Heart left ventricle (tissue), 16 donors: ENCODE results near the gene RBM4. TPM values are rescaled to one million over a fixed set of nuclear protein-coding genes. Genes with fewer than 3 reads are reported as not detected.
"Not testable (repeated sequence)": the region's sequence is repeated elsewhere in the genome, so short reads cannot be mapped to it uniquely, and the experiment has no call there.

Source experiments
- ATAC-seq, 4 donors: fragments of 200-7000 bp; cut with Tn5 transposase; one replicate each; pipeline ENCODE4 v1.9.1; 2020 to 2022; ENCODE audit warnings: moderate library complexity in 4 of 4, mild to moderate bottlenecking in 3 of 4, moderate number of reproducible peaks in 1 of 4
- DNase-seq, 5 donors: peaks; one replicate each; pipeline ENCODE4 v3.0.0-alpha.2; 2020
- H3K27ac ChIP-seq, 12 donors: fragments of 200-600 bp; sonication (generic) in 4 of 12; one replicate each; pipeline versions ENCODE4 v1.5.0 to v1.8.0; 2016 to 2022; ENCODE audit warnings: mild to moderate bottlenecking in 2 of 12
- H3K27me3 ChIP-seq, 9 donors: fragments of 200-600 bp; sonication (generic) in 2 of 9; one replicate each; pipeline versions ENCODE4 v1.5.1 to v1.8.0; 2016 to 2022; ENCODE audit warnings: mild to moderate bottlenecking in 3 of 9
- H3K36me3 ChIP-seq, 9 donors: fragments of 200-600 bp; sonication (generic) in 2 of 9; one replicate each; pipeline versions ENCODE4 v1.5.0 to v1.8.0; 2018 to 2022; ENCODE audit warnings: mild to moderate bottlenecking in 2 of 9
- H3K4me1 ChIP-seq, 12 donors: fragments of 200-600 bp; sonication (generic) in 4 of 12; one replicate each; pipeline versions ENCODE4 v1.5.0 to v1.8.0; 2016 to 2022; ENCODE audit warnings: mild to moderate bottlenecking in 3 of 12
- H3K4me3 ChIP-seq, 12 donors: fragments of 200-600 bp; sonication (generic) in 4 of 12; one replicate each; pipeline versions ENCODE4 v1.5.0 to v1.8.0; 2017 to 2022; ENCODE audit warnings: mild to moderate bottlenecking in 9 of 12, moderate library complexity in 4 of 12
- H3K9me3 ChIP-seq, 12 donors: fragments of 200-600 bp; sonication (generic) in 4 of 12; one replicate each; pipeline versions ENCODE4 v1.5.0 to v1.8.0; 2016 to 2022; ENCODE audit warnings: mild to moderate bottlenecking in 1 of 12
- POLR2A ChIP-seq, 2 donors: fragments of 450-650 bp; IDR thresholded peaks; one replicate each; pipeline ENCODE4 v1.6.1; 2017; ENCODE audit warnings: antibody characterized with exemption in 2 of 2, mild to moderate bottlenecking in 2 of 2, moderate library complexity in 2 of 2
- WGBS, 4 donors: extraction: QIAGEN DNeasy Blood & Tissue Kit in 2 of 4; methylation state at CpG; one replicate each; pipeline versions ENCODE4 v1.1.5 to v1.1.7; 2013 to 2018; 5-methylcytosine and 5-hydroxymethylcytosine counted together
- intact Hi-C, 10 donors: fragments of 100-400 bp; cut with DNase I; formaldehyde crosslinking; loops; one replicate each; pipeline versions ENCODE4 v1.11.1 to v1.14.2; 2022
- polyA plus RNA-seq, 2 donors: library from polyadenylated mRNA; stranded (reverse); fragments of 200-250 nt; gene quantifications; one replicate each; pipeline ENCODE4 v1.2.3, GENCODE V29; 2013
- total RNA-seq, 9 donors: library from RNA; depleted of rRNA in 2 of 9; stranded (reverse); fragments of >200 nt in 2 of 9; fragmentation: NEBNext Ultra II Directional in 3 of 9; extraction: Animal tissue kit (Norgen Biotek cat#: 25700) in 3 of 9; gene quantifications; one replicate each; pipeline versions ENCODE4 v1.1.0 to v1.2.4, GENCODE V29; 2016 to 2023
- TF ChIP-seq, protein P1 (sequence below), 12 donors: fragments of 200-600 bp; sonication (generic) in 4 of 12; IDR thresholded peaks; one replicate each; pipeline versions ENCODE4 v1.5.0 to v1.8.0; 2018 to 2022; ENCODE audit warnings: antibody characterized with exemption in 12 of 12, mild to moderate bottlenecking in 5 of 12
- donor health status: ischemic (EF 13 %, LVEDD 7.1; RV severe dilation, severe dysfunction).
- donor health status: healthy with polysubstance abuse.
- donor health status: DM: no; HTN: yes; CAD: no.
- donor health status: DM: no; HTN: no; CAD: no.
- donor health status: ischemic (EF 25% LVEDD 6.9; RV normal size, moderate dysfunction).
- donor health status: ischemic (EF 25% LVEDD 5.7; RV mildly dilated, moderate dysfunction).
- donor health status: healthy.
- donor health status: DM: yes; HTN: yes; CAD: no.
- donor health status: ischemic (EF 35%, LVEDD 5.7; RV mildly dilated, moderate dysfunction).
- donor health status: nonischemic (EF 11% LVEDD 7.7; RV severe dilation, severe dysfunction).
- donor health status: DM: yes; HTN: yes; CAD: no.
- donor health status: PGD.
- donor health status: ischemic (EF 29% LVEDD 5.4; RV normal size, mild dysfunction).
- donor health status: nonischemic (EF 23%, LVEDD 6.1; RV moderate dilation, normal function).

Gene RBM4
- total and polyA plus RNA-seq, 11 donors, result 46.4 to 89.4 (median 56.6) TPM

DNA sequence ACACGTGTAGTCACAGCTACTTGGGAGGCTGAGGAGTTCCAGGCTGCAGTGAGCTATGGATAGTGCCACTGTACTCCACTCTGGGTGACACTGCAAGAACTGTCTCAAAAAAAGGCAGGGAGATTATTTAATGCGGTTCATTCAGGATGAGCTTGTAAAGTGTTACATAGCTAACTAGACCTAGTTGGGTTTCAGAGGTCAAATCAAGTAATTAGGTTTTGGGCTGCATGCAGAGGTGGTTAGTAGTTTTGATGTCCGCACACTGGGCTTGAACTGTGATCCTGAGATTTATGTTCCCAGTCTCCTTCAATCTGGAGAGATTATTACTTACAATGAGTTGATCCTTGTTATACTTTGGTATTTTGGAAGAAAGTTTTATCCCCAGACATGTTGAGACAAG lies 2.1 kb upstream of the RBM4 start:
- H3K4me1 ChIP-seq, result peaks cover 11 to 49% (median 29%) of the 10 kb centered on the region in 12 donors
- ATAC-seq (no peak), DNase-seq (no peak)
- WGBS, 4 donors, result 71 to 82% (median 82%) methylated on average over 3 of the region's 3 CpGs
- intact Hi-C loops, result loop anchor here in 1 of 10 donors (5.0 kb wide), 1 partner anchor 41 kb away; the partner anchor contains the start of gene RBM4B
- peaks cover 0 to 52% (median 28%) of the 10 kb centered on the region in 9 donors for H3K36me3 ChIP-seq
- H3K4me3 ChIP-seq, result no peak overlapping the region
- H3K27me3 ChIP-seq, result no peaks in the 10 kb centered on the region
- H3K9me3 ChIP-seq, result no peaks in the 10 kb centered on the region
- no peak for TF ChIP-seq POLR2A (IDR thresholded peaks at IDR 0.05)
- TF ChIP-seq, protein P1, sequence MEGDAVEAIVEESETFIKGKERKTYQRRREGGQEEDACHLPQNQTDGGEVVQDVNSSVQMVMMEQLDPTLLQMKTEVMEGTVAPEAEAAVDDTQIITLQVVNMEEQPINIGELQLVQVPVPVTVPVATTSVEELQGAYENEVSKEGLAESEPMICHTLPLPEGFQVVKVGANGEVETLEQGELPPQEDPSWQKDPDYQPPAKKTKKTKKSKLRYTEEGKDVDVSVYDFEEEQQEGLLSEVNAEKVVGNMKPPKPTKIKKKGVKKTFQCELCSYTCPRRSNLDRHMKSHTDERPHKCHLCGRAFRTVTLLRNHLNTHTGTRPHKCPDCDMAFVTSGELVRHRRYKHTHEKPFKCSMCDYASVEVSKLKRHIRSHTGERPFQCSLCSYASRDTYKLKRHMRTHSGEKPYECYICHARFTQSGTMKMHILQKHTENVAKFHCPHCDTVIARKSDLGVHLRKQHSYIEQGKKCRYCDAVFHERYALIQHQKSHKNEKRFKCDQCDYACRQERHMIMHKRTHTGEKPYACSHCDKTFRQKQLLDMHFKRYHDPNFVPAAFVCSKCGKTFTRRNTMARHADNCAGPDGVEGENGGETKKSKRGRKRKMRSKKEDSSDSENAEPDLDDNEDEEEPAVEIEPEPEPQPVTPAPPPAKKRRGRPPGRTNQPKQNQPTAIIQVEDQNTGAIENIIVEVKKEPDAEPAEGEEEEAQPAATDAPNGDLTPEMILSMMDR (IDR thresholded peaks at IDR 0.05), result no peak
- no peak overlapping the region for H3K27ac ChIP-seq

DNA sequence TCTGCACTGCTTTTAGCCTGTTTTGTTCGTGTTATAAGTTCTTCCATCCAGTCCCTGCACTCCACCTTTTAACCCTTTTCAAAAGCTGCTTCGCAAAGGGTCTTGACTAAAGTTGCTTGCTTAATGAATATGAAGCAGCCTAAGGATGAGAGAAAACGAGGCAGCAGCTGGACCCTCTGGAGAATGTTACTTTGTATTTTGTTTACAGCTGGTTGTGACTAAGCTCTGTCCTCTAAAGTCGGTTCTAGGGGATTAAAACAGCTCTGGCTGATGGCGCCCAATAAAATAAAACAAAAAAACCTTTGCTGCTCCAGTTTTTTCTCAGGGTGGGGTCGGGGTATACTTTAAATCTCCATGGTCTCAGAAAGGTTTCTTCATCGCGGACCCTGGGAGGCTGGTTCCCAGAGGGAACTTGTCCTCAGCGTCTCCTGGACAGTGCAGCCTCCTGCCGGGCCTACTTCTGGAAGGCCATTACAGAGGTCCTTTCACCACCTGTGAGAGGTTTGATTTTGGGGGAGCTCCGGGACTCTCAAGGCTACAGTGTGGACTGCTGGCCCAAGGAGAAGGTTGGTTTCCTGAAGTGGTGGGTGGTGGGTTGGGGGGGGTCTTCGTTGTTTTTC lies 836 bp upstream of the RBM4 start:
- peaks cover 17 to 61% (median 42%) of the 10 kb centered on the region in 12 donors for H3K4me1 ChIP-seq
- DNase-seq (no peak), ATAC-seq (peak in 2 of 4 donors; percentile 1 to 4)
- TF ChIP-seq, protein P1 (IDR thresholded peaks at IDR 0.05), result no peak
- no peak for TF ChIP-seq POLR2A (IDR thresholded peaks at IDR 0.05)
- H3K27me3 ChIP-seq, result no peaks in the 10 kb centered on the region
- peak overlapping the region in 10 of 12 donors; percentile 31 to 93 (median 72) for H3K27ac ChIP-seq
- intact Hi-C loops, result loop anchor here in 5 of 10 donors (1.0 to 5.0 kb wide), 7 partner anchors 18 to 57 kb away; partner anchors contain the start of genes RBM14 (in 2 of the 5) and RBM4B (in 2 of the 5)
- peak overlapping the region; percentile 21 to 94 (median 75) for H3K4me3 ChIP-seq
- WGBS, 4 donors, result 43 to 46% (median 44%) methylated on average over 12 of the region's 12 CpGs
- H3K9me3 ChIP-seq, result no peaks in the 10 kb centered on the region
- peaks cover 0 to 52% (median 37%) of the 10 kb centered on the region in 9 donors for H3K36me3 ChIP-seq

DNA sequence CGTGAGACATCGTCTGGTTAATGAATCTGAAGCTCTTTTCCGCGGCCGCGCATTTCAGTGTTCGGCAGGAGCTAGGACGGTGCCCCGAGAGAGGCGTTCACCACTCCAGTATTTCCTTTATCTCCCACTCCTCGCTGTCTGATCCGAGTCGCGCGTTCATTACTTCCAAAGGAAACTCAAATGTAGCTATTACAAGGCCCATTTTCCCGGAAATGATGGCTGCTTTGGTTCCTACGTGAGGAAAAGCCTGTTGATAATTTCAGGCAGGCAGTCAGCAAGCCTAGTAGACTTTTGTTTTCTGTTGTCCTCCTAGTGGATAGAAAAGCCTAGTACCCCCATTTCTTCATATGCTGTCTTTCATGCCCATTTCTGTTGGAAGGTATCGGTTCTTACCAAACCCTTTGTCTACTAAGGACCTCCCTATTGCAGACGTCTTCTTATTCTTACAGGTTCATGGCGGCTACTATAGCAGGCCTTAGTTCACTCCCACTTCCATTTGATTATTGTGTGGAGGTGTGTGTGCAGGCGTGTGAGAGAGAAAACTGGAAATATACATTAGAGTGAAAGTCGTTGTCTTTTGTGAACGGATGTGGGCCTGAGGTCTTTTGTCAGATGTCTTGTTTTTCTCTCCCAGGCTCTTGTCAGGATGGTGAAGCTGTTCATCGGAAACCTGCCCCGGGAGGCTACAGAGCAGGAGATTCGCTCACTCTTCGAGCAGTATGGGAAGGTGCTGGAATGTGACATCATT lies 737 bp downstream of the RBM4 start:
- TF ChIP-seq POLR2A (IDR thresholded peaks at IDR 0.05), result no peak
- TF ChIP-seq, protein P1 (IDR thresholded peaks at IDR 0.05), result peak in 1 of 12 donors; percentile 10
- H3K36me3 ChIP-seq, result peaks cover 3 to 55% (median 46%) of the 10 kb centered on the region in 9 donors
- DNase-seq (peak in 2 of 5 donors; percentile 29 to 34), ATAC-seq (peak in 2 of 4 donors; percentile 1 to 7)
- H3K4me3 ChIP-seq, result peak overlapping the region; percentile 56 to 94 (median 75)
- no peaks in the 10 kb centered on the region for H3K9me3 ChIP-seq
- H3K27ac ChIP-seq, result peak overlapping the region; percentile 43 to 93 (median 88)
- WGBS, 4 donors, result 1 to 3% (median 3%) methylated on average over 27 of the region's 27 CpGs
- intact Hi-C loops, result loop anchor here in 5 of 10 donors (2.0 to 5.0 kb wide), 5 partner anchors 22 to 58 kb away; partner anchors contain the start of genes RBM4B (in 2 of the 5) and RBM14 (in 1 of the 5)
- H3K27me3 ChIP-seq, result no peaks in the 10 kb centered on the region
- H3K4me1 ChIP-seq, result peaks cover 22 to 72% (median 58%) of the 10 kb centered on the region in 12 donors

DNA sequence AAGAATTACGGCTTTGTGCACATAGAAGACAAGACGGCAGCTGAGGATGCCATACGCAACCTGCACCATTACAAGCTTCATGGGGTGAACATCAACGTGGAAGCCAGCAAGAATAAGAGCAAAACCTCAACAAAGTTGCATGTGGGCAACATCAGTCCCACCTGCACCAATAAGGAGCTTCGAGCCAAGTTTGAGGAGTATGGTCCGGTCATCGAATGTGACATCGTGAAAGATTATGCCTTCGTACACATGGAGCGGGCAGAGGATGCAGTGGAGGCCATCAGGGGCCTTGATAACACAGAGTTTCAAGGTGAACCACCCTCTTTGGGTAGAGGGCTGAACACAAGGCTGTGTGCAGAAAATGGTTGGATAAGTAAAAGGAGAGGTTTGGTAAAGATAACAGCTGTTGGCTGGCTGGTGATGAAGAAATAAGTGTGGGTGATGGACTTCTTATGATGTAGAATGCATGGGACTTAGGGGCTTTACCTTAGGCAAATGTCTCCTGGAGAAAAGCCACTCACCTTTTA lies 1.4 kb downstream of the RBM4 start:
- 51 to 61% (median 57%) methylated on average over 9 to 10 of the region's 10 CpGs for WGBS, 4 donors
- H3K36me3 ChIP-seq, result peaks cover 3 to 55% (median 52%) of the 10 kb centered on the region in 9 donors
- peaks cover 22 to 79% (median 64%) of the 10 kb centered on the region in 12 donors for H3K4me1 ChIP-seq
- intact Hi-C loops, result loop anchor here in 5 of 10 donors (2.0 to 5.0 kb wide), 5 partner anchors 23 to 59 kb away; partner anchors contain the start of genes RBM4B (in 2 of the 5) and RBM14 (in 1 of the 5)
- H3K4me3 ChIP-seq, result peak overlapping the region in 11 of 12 donors; percentile 65 to 94 (median 75)
- H3K27ac ChIP-seq, result peak overlapping the region in 2 of 12 donors; percentile 15 to 91
- not testable (repeated sequence) for H3K27me3 ChIP-seq, DNase-seq, H3K9me3 ChIP-seq, ATAC-seq
